GM12801 (cell line): ENCODE results near the gene DDX27.

Experiments
- CTCF ChIP-seq: IDR thresholded peaks from one replicate; pipeline ENCODE4 v1.5.1; 2011; ENCODE audit warnings: control low read depth; ENCODE audit not compliant: insufficient read length; ENCODE audit errors: extremely low read depth

The DDX27 gene

GRCh38 chr20:49259284-49259683 is 40.1 kb downstream of the DDX27 start:
- TF ChIP-seq CTCF: no peak

DNA sequence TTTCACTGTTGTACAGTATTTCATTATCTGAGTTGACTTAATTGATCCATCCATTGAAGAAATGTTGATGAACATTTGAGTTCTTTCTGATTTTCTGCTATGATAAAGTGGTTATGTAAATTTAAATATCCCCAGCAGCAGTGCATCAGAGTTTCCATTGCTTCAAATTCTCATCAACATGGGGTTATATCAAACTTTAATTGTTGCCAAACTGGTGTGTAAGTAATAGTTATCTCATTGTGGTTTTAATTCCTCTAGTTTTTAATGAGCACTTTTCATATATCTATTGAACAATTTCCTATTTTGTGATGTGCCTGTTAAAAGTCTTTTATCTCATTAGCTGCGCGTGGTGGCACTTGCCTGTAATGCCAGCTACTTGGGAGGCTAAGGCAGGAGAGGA is 40.6 kb downstream of the DDX27 start:
- TF ChIP-seq CTCF: no peak

DNA sequence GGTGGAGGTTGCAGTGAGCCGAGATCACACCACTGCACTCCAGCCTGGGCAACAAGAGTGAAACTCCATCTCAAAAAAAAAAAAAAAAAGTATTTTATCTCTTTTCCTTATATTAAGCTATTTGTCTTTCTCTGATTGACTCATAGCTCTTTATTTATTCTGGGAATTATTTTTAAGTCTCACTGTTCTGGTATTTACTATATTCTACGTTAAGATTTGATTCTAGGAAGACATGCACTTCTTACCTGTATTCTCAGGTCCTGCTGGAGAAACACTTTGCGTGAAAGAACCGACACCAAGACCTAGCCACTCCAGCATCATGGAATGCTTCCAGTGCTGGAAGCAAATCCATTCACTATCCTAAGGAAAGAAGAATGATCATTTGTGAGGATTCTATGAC is 41.0 kb downstream of the DDX27 start:
- TF ChIP-seq CTCF: no peak

GRCh38 chr20:49261173-49261572 is 42.0 kb downstream of the DDX27 start:
- TF ChIP-seq CTCF: no peak

- no peak for TF ChIP-seq CTCF
Measured at GRCh38 chr20:49262444-49262843, 43.2 kb downstream of the DDX27 start.

GRCh38 chr20:49267327-49267726 is 48.1 kb downstream of the DDX27 start:
- no peak for TF ChIP-seq CTCF

GRCh38 chr20:49268600-49269365 is 49.6 kb downstream of the DDX27 start:
- TF ChIP-seq CTCF: no peak

- no peak for TF ChIP-seq CTCF
Measured at GRCh38 chr20:49270177-49270576, 51.0 kb downstream of the DDX27 start.
